Lower lobe of right lung (tissue), 2 donors: Measurements from ENCODE around the gene WNK4. TPM values are rescaled to one million over a fixed set of nuclear protein-coding genes. Genes with fewer than 3 reads are reported as not detected.

Experiments
- ATAC-seq, 2 donors: fragments of 200-7000 bp; cut with Tn5 transposase; one replicate each; pipeline ENCODE4 v1.9.1; 2020 to 2022; ENCODE audit warnings: mild to moderate bottlenecking in 2 of 2, moderate library complexity in 2 of 2
- DNase-seq: peaks from one replicate; pipeline ENCODE4 v3.0.0-alpha.2; 2020
- H3K27ac ChIP-seq: fragments of 200-600 bp; one replicate; pipeline ENCODE4 v1.8.0; 2022
- H3K27me3 ChIP-seq: fragments of 200-600 bp; one replicate; pipeline ENCODE4 v1.8.0; 2022; ENCODE audit warnings: low read depth
- H3K36me3 ChIP-seq: fragments of 200-600 bp; one replicate; pipeline ENCODE4 v1.8.0; 2022; ENCODE audit warnings: mild to moderate bottlenecking
- H3K4me1 ChIP-seq: fragments of 200-600 bp; one replicate; pipeline ENCODE4 v1.8.0; 2022
- H3K4me3 ChIP-seq: fragments of 200-600 bp; one replicate; pipeline ENCODE4 v1.8.0; 2022; ENCODE audit warnings: mild to moderate bottlenecking
- H3K9me3 ChIP-seq: fragments of 200-600 bp; one replicate; pipeline ENCODE4 v1.8.0; 2022
- CTCF ChIP-seq: fragments of 200-600 bp; IDR thresholded peaks from one replicate; pipeline ENCODE4 v1.8.0; 2022; ENCODE audit warnings: antibody characterized with exemption, mild to moderate bottlenecking
- intact Hi-C: fragments of 100-400 bp; cut with DNase I; formaldehyde crosslinking; loops from one replicate; pipeline ENCODE4 v1.11.0; 2022
- total RNA-seq: library from RNA; stranded (reverse); fragmentation: NEBNext Ultra II Directional; extraction: Animal tissue kit (Norgen Biotek cat#: 25700); gene quantifications from one replicate; pipeline ENCODE4 v1.2.1, GENCODE V29; 2021
- donor health status: DM: no; HTN: yes; CAD: no; lungs with severe emphysema.

The WNK4 gene
- total RNA-seq, 1 donor from 2014 or later, result 0.47 TPM

DNA sequence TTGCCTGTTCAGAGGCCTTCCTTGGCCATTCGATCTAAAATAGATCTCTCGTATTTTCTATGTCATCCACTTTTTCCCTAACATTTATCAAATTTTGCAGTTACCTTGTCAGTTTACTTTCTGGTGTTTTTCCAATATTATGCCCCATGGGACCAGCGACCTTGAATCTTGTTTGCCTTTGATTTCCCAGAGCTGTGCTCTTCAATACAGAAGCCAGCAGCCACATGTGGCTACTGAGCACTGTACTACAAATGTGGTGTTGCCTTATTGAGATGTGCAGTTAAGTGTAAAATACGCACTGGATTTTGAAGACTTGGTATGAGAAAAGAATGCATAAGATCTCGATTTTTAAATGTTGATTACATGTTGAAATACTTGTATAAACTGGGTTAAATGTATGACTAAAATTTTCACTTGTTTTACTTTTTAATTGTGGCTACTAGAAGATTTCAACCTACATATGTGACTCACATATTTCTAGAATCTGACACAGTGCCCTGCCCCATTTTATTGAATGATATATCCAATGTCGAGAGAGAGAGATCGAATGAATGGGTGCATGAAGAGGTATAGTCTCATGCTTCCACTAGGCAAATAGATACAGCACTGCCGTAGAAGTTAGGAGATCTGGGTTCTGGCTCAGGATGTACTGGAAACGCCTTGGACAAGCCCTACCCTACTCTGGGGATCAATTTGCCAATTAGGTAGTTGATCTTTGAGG, 52.0 kb downstream of the WNK4 start:
- H3K36me3 ChIP-seq, result peaks cover 28% of the 10 kb centered on the region
- peaks cover 26% of the 10 kb centered on the region for H3K4me1 ChIP-seq
- intact Hi-C loops, result no loop called here
- TF ChIP-seq CTCF, result no peak
- H3K27ac ChIP-seq, result peak overlapping the region; percentile 92
- H3K4me3 ChIP-seq, result peak overlapping the region; percentile 93
- DNase-seq, result no peak
- no peaks in the 10 kb centered on the region for H3K27me3 ChIP-seq
- no peaks in the 10 kb centered on the region for H3K9me3 ChIP-seq
- ATAC-seq, result peak; percentile 20 to 24

DNA sequence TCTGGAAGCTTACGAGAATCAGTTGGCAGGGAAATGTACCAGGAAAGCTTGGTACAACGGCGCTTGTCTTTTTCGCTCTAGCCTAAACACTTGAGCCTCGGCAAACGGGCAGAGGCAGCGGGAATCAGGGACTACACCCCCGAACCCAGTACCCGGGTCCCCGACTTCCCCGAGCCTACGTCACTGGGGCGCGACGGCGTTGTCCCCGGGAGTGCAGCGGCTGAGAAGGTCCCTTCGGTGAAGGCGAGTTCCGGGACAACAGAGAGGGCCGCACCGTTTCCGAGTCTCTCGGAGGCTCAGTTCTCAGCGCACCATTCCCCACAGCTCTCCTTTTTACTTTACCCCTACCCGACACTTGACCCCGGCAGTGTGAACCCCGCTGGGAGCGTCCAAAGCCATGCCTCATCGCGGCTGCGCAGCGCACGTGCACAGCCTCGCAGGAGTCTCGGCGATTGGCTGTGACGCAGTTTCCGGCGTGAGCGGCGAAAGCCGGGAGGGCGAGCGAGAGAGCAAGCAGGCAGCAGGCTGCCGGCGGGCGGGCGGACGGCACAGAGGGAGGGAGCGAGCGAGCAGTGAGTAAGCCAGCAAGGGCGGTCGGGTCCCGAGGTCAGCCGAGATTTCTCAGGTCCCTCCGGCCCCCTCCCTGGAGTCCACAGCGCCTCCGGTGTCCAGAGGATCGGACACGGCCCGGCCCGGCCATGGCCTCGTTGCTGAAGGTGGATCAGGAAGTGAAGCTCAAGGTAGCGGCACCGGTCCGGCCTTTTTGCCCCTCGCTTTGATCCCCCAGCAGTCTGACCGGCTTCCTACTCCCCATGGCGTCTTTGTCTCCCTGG, 52.7 kb downstream of the WNK4 start, which contains the start of gene PSME3:
PSME3 (plus strand) TSS at position 464 of the 833 bp plus-strand sequence; CDS start at position 699, 235 bp downstream.
- no peak for TF ChIP-seq CTCF
- intact Hi-C loops, result no loop called here
- peaks cover 26% of the 10 kb centered on the region for H3K4me1 ChIP-seq
- peak; percentile 96 to 98 for ATAC-seq
- H3K27ac ChIP-seq, result peak within 1 kb of the TSS; percentile 92
- H3K4me3 ChIP-seq, result peak within 1 kb of the TSS; percentile 93
- no peaks in the 10 kb centered on the region for H3K27me3 ChIP-seq
- peaks cover 36% of the 10 kb centered on the region for H3K36me3 ChIP-seq
- no peaks in the 10 kb centered on the region for H3K9me3 ChIP-seq
- peak; percentile 95 for DNase-seq

DNA sequence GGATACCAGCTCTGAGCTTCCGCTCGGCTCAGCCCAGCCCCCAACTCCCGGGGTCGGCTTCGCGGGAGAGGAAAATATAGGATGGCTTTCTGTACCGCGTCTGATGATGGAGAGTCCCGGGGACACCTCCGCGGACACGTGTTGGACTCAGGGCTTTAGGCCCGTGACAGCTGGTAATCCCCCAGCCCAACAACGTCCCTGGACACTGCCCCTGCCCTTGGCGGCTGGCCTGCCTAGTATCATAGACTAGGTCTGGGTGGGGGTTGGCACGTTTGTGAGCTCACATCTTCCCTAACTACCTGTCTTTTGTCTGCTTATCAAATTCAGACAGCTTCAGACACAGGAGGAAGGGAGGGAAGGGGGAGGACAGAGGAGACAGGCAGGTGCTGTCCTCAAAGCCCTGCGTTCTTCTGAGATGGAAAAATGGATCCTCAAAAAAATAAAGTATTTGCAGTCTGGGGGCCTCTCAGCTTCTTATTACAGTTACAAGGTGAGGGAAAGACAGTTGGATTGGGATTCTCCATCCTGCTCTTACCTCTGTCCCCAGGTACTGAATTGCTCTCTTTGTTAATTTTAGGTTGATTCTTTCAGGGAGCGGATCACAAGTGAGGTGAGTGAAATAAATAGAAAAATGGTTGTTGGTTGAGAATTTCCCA, 53.5 kb downstream of the WNK4 start:
- Histone ChIP-seq H3K27ac (peak overlapping the region; percentile 92), H3K36me3 (peaks cover 43% of the 10 kb centered on the region), H3K4me1 (peaks cover 26% of the 10 kb centered on the region), H3K4me3 (peak overlapping the region; percentile 93), H3K9me3 (no peaks in the 10 kb centered on the region), H3K27me3 (no peaks in the 10 kb centered on the region)
- ATAC-seq (peak; percentile 20), DNase-seq (no peak)
- no peak for TF ChIP-seq CTCF
- intact Hi-C loops, result no loop called here

DNA sequence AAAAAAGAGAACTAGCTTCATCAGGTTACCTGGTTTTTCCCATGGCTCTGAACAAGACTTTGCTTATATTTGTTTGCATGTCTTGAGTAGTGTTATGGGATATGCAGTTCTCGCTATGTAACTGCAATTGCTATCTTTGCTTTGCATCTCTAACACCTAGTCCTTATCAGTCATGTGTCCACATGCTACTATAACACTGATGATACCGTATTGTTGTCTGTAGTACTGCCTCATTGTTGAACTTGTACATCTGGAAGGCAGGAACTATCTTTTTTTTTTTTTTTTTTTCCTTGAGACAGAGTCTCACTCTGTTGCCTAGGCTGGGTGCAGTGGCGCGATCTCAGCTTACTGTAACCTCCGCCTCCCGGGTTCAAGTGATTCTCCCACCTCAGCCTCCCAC, 55.3 kb downstream of the WNK4 start:
- no peak overlapping the region for H3K4me3 ChIP-seq
- intact Hi-C loops, result no loop called here
- TF ChIP-seq CTCF, result no peak
- H3K9me3 ChIP-seq, result no peaks in the 10 kb centered on the region
- ATAC-seq (no peak), DNase-seq (no peak)
- no peak overlapping the region for H3K27ac ChIP-seq
- H3K4me1 ChIP-seq, result peaks cover 26% of the 10 kb centered on the region
- H3K27me3 ChIP-seq, result no peaks in the 10 kb centered on the region
- H3K36me3 ChIP-seq, result peaks cover 62% of the 10 kb centered on the region

DNA sequence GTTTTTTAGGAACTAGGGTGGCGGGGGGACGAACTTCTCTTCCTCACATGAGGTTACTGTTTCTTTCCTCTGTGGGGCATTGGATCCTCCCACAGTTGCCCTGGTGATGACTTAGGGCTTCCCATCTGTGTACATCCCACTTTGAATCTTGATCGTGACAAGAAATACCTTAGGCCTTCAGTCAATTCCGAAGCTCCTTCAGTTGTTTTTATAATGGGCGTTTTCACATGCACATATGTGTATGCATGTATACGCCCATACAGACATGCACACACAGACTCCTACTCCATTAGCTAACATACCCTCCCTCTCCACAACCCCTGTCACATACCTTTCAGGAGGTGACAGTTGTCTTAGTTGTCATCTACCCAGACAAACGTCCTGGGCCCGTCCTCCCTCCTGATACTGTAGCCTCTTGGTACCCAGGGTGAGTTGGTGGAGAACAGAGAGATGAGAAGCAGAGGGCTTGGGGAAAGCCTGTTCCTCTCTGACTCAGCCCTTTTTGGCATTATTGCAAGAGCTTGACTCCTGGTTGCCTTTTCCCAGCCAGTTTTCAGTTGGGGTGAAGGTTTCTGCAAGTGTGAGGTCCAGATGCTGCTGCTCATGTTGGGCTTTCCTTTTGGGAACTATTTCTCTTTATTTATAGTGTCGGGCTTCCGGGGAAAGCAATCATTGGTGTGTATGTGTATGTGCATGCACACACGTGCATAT, 61.7 kb downstream of the WNK4 start:
- Histone ChIP-seq H3K4me3 (no peak overlapping the region), H3K27ac (no peak overlapping the region), H3K4me1 (peaks cover 30% of the 10 kb centered on the region), H3K36me3 (peaks cover 84% of the 10 kb centered on the region), H3K27me3 (no peaks in the 10 kb centered on the region), H3K9me3 (no peaks in the 10 kb centered on the region)
- intact Hi-C loops, result loop anchor here (10.0 kb wide), 1 partner anchor 93 kb away; no protein-coding TSS in a partner anchor
- no peak for TF ChIP-seq CTCF
- DNase-seq (no peak), ATAC-seq (no peak)
